Endodermal cell (in vitro differentiated cells): ENCODE results near the gene NOS1AP. TPM values are rescaled to one million over a fixed set of nuclear protein-coding genes. Genes with fewer than 3 reads are reported as not detected.

ENCODE experiments used
- DNase-seq: peaks from one replicate; pipeline ENCODE4 v3.0.0-alpha.2; 2017
- H3K27ac ChIP-seq: 2 replicates; pipeline ENCODE4 v1.5.1; 2013; ENCODE audit warnings: mild to moderate bottlenecking, low read depth, low read length, moderate library complexity
- H3K27me3 ChIP-seq: 2 replicates; pipeline ENCODE4 v1.6.1; 2013; ENCODE audit warnings: mild to moderate bottlenecking, low read length, moderate library complexity; ENCODE audit not compliant: insufficient read depth, control insufficient read depth, poor library complexity, severe bottlenecking
- H3K36me3 ChIP-seq: 2 replicates; pipeline ENCODE4 v1.7.0; 2013; ENCODE audit warnings: mild to moderate bottlenecking, low read length, moderate library complexity; ENCODE audit not compliant: control insufficient read depth, insufficient read depth
- H3K4me1 ChIP-seq: one replicate; pipeline ENCODE4 v1.7.0; 2013; ENCODE audit warnings: low read length; ENCODE audit not compliant: control insufficient read depth, insufficient read depth
- H3K4me3 ChIP-seq: 2 replicates; pipeline ENCODE4 v1.5.1; 2013; ENCODE audit warnings: mild to moderate bottlenecking, low read length, moderate library complexity
- H3K9ac ChIP-seq: 2 replicates; pipeline ENCODE4 v1.6.1; 2013; ENCODE audit warnings: mild to moderate bottlenecking, low read length, moderate library complexity; ENCODE audit not compliant: poor library complexity, severe bottlenecking; ENCODE audit errors: extremely low read depth
- H3K9me3 ChIP-seq: 2 replicates; pipeline ENCODE4 v1.6.1; 2013; ENCODE audit warnings: mild to moderate bottlenecking, low read length, moderate library complexity; ENCODE audit not compliant: control insufficient read depth
- H3K27ac Mint-ChIP-seq: 2 replicates; pipeline ENCODE4 v1.8.0; 2020; ENCODE audit warnings: mixed read lengths
- H3K27me3 Mint-ChIP-seq: 2 replicates; pipeline ENCODE4 v1.8.0; 2021; ENCODE audit warnings: mild to moderate bottlenecking, mixed read lengths; ENCODE audit not compliant: insufficient read depth
- H3K36me3 Mint-ChIP-seq: 2 replicates; pipeline ENCODE4 v1.8.0; 2020; ENCODE audit warnings: low read depth, mixed read lengths
- H3K4me1 Mint-ChIP-seq: 2 replicates; pipeline ENCODE4 v1.8.0; 2020; ENCODE audit warnings: mixed read lengths
- H3K4me3 Mint-ChIP-seq: 2 replicates; pipeline ENCODE4 v1.8.0; 2020; ENCODE audit warnings: mild to moderate bottlenecking, moderate library complexity, mixed read lengths
- H3K9me3 Mint-ChIP-seq: 2 replicates; pipeline ENCODE4 v1.8.0; 2020; ENCODE audit warnings: mild to moderate bottlenecking, mixed read lengths
- WGBS, 2 experiments: methylation state at CpG; one replicate each; pipeline versions ENCODE4 v1.1.5 to v1.1.7; 2013; ENCODE audit warnings: missing lambda C conversion rate in 2 of 2, mixed read lengths in 1 of 2; ENCODE audit not compliant: insufficient coverage in 1 of 2, insufficient read length in 1 of 2; 5-methylcytosine and 5-hydroxymethylcytosine counted together
- total RNA-seq, 2 donors: library from RNA; stranded (reverse); fragmentation: NEBNext Ultra II Directional in 1 of 2; extraction: Animal tissue kit (Norgen Biotek cat#: 25700) in 1 of 2; gene quantifications; 2 replicates in 1 of 2; 3 replicates in 1 of 2; pipeline ENCODE4 v1.2.1, GENCODE V29; 2021
- TF ChIP-seq, protein P1 (sequence below): fragments of 200-600 bp; sonication (generic); conservative IDR thresholded peaks from 2 replicates; pipeline ENCODE4 v1.5.0; 2021; ENCODE audit warnings: antibody characterized with exemption, mild to moderate bottlenecking

Gene NOS1AP
- total RNA-seq, 2 donors from 2014 or later = 4.8 to 5.9 TPM

DNA sequence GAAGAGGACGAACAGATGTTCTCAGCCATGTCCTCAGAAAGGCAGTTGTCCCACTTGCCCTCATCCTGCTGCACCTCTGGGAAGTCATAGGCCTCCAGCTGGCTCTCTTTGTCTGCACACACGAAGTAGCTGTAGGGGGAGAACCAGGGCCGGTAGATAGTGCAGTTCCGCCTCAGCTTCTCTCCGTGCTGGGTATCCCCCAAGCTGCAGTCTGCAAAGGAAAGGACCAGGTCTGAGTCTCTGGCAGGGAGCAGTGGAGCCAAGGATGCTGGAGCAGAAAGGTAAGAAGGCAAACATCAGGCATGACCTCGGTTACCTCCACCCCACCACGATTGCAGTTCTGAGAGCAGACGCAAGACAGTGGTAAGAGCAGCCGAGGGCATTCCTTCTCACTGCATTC lies 304.9 kb downstream of the NOS1AP start:
- Histone ChIP-seq H3K4me1 (peaks cover 12% of the 10 kb centered on the region), H3K27me3 (peaks cover 19% of the 10 kb centered on the region), H3K9ac (no peak overlapping the region), H3K4me3 (no peak overlapping the region), H3K9me3 (no peaks in the 10 kb centered on the region), H3K36me3 (no peaks in the 10 kb centered on the region), H3K27ac (no peak overlapping the region)
- DNase-seq = no peak
- Mint-ChIP-seq H3K4me1 (peaks cover 30% of the 10 kb centered on the region), H3K9me3 (no peaks in the 10 kb centered on the region), H3K27ac (peak overlapping the region; percentile 45), H3K36me3 (no peaks in the 10 kb centered on the region), H3K27me3 (peaks cover 37% of the 10 kb centered on the region), H3K4me3 (no peak overlapping the region)
- WGBS, 2 experiments = 91 to 100% methylated on average over 6 to 9 of the region's 9 CpGs
- TF ChIP-seq, protein P1, sequence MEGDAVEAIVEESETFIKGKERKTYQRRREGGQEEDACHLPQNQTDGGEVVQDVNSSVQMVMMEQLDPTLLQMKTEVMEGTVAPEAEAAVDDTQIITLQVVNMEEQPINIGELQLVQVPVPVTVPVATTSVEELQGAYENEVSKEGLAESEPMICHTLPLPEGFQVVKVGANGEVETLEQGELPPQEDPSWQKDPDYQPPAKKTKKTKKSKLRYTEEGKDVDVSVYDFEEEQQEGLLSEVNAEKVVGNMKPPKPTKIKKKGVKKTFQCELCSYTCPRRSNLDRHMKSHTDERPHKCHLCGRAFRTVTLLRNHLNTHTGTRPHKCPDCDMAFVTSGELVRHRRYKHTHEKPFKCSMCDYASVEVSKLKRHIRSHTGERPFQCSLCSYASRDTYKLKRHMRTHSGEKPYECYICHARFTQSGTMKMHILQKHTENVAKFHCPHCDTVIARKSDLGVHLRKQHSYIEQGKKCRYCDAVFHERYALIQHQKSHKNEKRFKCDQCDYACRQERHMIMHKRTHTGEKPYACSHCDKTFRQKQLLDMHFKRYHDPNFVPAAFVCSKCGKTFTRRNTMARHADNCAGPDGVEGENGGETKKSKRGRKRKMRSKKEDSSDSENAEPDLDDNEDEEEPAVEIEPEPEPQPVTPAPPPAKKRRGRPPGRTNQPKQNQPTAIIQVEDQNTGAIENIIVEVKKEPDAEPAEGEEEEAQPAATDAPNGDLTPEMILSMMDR = no peak

DNA sequence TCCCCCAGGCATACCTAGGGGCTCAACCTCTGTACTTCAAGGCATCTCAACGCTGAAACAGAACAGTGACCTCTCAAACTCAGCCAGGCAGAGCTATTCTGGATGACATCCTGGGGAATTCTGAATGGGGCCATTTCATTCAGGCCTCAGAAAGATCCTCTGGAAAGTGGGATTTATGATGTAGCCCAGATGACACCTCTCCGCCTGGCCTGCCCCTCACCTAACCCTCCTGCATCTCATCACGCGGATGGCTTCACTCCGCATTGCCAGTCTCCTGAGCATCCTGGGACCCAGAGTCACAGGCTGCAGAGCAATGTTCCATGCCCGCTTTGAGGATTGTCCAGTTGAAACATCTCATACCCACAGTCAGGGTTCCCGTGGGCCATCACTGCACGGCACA lies 306.0 kb downstream of the NOS1AP start:
- peak; percentile 22 for DNase-seq
- 83 to 100% methylated on average over 4 to 8 of the region's 8 CpGs for WGBS, 2 experiments
- Histone ChIP-seq H3K4me3 (no peak overlapping the region), H3K9ac (no peak overlapping the region), H3K36me3 (no peaks in the 10 kb centered on the region), H3K27me3 (peaks cover 19% of the 10 kb centered on the region), H3K4me1 (peaks cover 12% of the 10 kb centered on the region), H3K9me3 (no peaks in the 10 kb centered on the region), H3K27ac (no peak overlapping the region)
- Mint-ChIP-seq H3K27ac (no peak overlapping the region), H3K36me3 (no peaks in the 10 kb centered on the region), H3K27me3 (peaks cover 44% of the 10 kb centered on the region), H3K9me3 (no peaks in the 10 kb centered on the region), H3K4me1 (peaks cover 30% of the 10 kb centered on the region), H3K4me3 (no peak overlapping the region)
- TF ChIP-seq, protein P1 = no peak

DNA sequence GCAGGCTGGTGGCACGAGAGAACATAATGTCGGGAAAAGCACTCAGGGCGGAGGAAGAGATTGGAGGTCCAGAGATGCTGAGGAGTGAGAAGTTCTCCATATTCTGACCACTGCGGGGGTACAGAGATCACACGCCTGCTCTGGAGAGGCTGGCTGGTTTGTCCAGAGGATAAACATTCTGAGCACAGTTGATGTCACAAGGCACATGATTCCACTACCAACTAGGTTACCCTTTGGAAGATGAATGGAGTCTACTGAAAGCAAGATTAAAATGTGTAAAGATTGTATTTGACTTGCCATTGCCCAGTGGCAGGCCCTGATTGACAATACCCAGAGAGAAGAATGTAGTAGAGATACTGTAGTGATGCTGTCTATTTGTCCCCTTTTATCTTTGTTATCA lies 307.2 kb downstream of the NOS1AP start, which contains the start of gene SPATA46:
TSS of gene SPATA46 (minus strand) at position 164 of the 400 bp plus-strand sequence. CDS start at position 100, 64 bp downstream.
- peak; percentile 13 for DNase-seq
- Mint-ChIP-seq H3K4me1 (peaks cover 30% of the 10 kb centered on the region), H3K9me3 (no peaks in the 10 kb centered on the region), H3K4me3 (no peak within 1 kb of the TSS), H3K27me3 (peaks cover 38% of the 10 kb centered on the region), H3K27ac (no peak within 1 kb of the TSS), H3K36me3 (no peaks in the 10 kb centered on the region)
- no peaks in the 10 kb centered on the region for H3K9me3 ChIP-seq
- no peak within 1 kb of the TSS for H3K9ac ChIP-seq
- peaks cover 12% of the 10 kb centered on the region for H3K4me1 ChIP-seq
- H3K36me3 ChIP-seq = no peaks in the 10 kb centered on the region
- TF ChIP-seq, protein P1 = no peak
- H3K27ac ChIP-seq = no peak within 1 kb of the TSS
- WGBS, 2 experiments = 92 to 95% methylated on average over 5 of the region's 5 CpGs
- no peak within 1 kb of the TSS for H3K4me3 ChIP-seq
- H3K27me3 ChIP-seq = peaks cover 14% of the 10 kb centered on the region
